Endothelial cell of umbilical vein (primary cell): ENCODE data around the gene RBM20. TPM values are rescaled to one million over a fixed set of nuclear protein-coding genes. Genes with fewer than 3 reads are reported as not detected.

Experiments
- BruUV-seq: library from RNA; stranded (reverse); fragments of 400-500 nt; replicated peaks from 2 replicates; lab custom pipeline; 2021; lab: Mats Ljungman, UMichigan
- CTCF ChIA-PET: fragments of 300-600, 350-600 bp; sonication (Branson Sonifier 250); formaldehyde crosslinking; loops from one replicate; lab custom pipeline; 2021; ENCODE audit warnings: antibody characterized with exemption, inconsistent platforms; lab: Charles Lee
- POLR2A ChIA-PET: fragments of 300-600, 350-600 bp; sonication (Branson Sonifier 250); formaldehyde crosslinking; loops from one replicate; lab custom pipeline; 2021; ENCODE audit warnings: antibody characterized with exemption, inconsistent platforms; lab: Charles Lee
- DNase-seq: peaks from one replicate; pipeline ENCODE4 v3.0.0-alpha.2; 2011; ENCODE audit warnings: low read depth, low spot score
- FAIRE-seq: peaks from 2 replicates; lab custom pipeline; 2011; peaks lifted over from hg19 to GRCh38; lab: Jason Lieb, UNC
- H2AFZ ChIP-seq: 2 replicates; pipeline ENCODE4 v1.6.0; 2012; ENCODE audit warnings: low read depth, low read length, control low read depth, inconsistent platforms
- H3K27ac ChIP-seq: 2 replicates; pipeline ENCODE4 v1.5.1; 2011; ENCODE audit warnings: low read depth, mild to moderate bottlenecking, control low read depth, low read length, moderate library complexity; ENCODE audit not compliant: insufficient read depth
- H3K27me3 ChIP-seq, 2 experiments: 2 replicates each; pipeline versions ENCODE4 v1.6.0 to v1.6.1; 2011; ENCODE audit warnings: low read length in 2 of 2, mixed read lengths in 1 of 2; ENCODE audit not compliant: control insufficient read depth in 2 of 2, insufficient read depth in 2 of 2
- H3K36me3 ChIP-seq, 2 experiments: 2 replicates in 1 of 2; 3 replicates in 1 of 2; pipeline ENCODE4 v1.5.1; 2011; ENCODE audit warnings: low read length in 2 of 2, mild to moderate bottlenecking in 1 of 2, moderate library complexity in 1 of 2; ENCODE audit not compliant: control insufficient read depth in 2 of 2, insufficient read depth in 2 of 2; ENCODE audit errors: extremely low read depth in 1 of 2
- H3K4me1 ChIP-seq: 3 replicates; pipeline ENCODE4 v1.5.1; 2011; ENCODE audit warnings: mild to moderate bottlenecking, low read length; ENCODE audit not compliant: control insufficient read depth, insufficient read depth; ENCODE audit errors: extremely low read depth
- H3K4me2 ChIP-seq: 2 replicates; pipeline ENCODE4 v1.6.1; 2011; ENCODE audit warnings: low read length, control low read depth, mixed read lengths; ENCODE audit not compliant: insufficient read depth
- H3K4me3 ChIP-seq, 3 experiments: fragments of 200-600 bp in 1 of 3; sonication (generic), shearing (Covaris generic) in 1 of 3; replicated peaks in 1 of 3; 2 replicates each; pipeline ENCODE4 v1.5.1; 2011 to 2016; ENCODE audit warnings: control low read depth in 3 of 3, low read length in 3 of 3, mild to moderate bottlenecking in 2 of 3, inconsistent platforms in 1 of 3, low read depth in 1 of 3, moderate library complexity in 1 of 3; ENCODE audit not compliant: insufficient read depth in 1 of 3
- H3K79me2 ChIP-seq: 2 replicates; pipeline ENCODE4 v1.6.0; 2012; ENCODE audit warnings: low read length, inconsistent platforms; ENCODE audit not compliant: control insufficient read depth, insufficient read depth
- H3K9ac ChIP-seq: replicated peaks from 2 replicates; pipeline ENCODE3; 2011; ENCODE audit warnings: low read length, control low read depth; ENCODE audit not compliant: insufficient read depth; ENCODE audit errors: extremely low read depth
- H3K9me1 ChIP-seq: replicated peaks from 3 replicates; pipeline ENCODE4 v1.6.0; 2011; ENCODE audit warnings: mild to moderate bottlenecking, low read length; ENCODE audit not compliant: control insufficient read depth, insufficient read depth; ENCODE audit errors: extremely low read depth
- H3K9me3 ChIP-seq: replicated peaks from 2 replicates; pipeline ENCODE4 v1.5.1; 2012; ENCODE audit warnings: low read length, inconsistent platforms; ENCODE audit not compliant: control insufficient read depth, insufficient read depth
- H4K20me1 ChIP-seq: replicated peaks from 2 replicates; pipeline ENCODE3; 2011; ENCODE audit warnings: mild to moderate bottlenecking, low read length; ENCODE audit not compliant: control insufficient read depth, insufficient read depth; ENCODE audit errors: extremely low read depth
- EZH2 ChIP-seq: IDR thresholded peaks from 2 replicates; pipeline ENCODE4 v1.6.1; 2012; ENCODE audit warnings: borderline replicate concordance, low read depth, mild to moderate bottlenecking, moderate library complexity, low read length, inconsistent platforms; ENCODE audit not compliant: severe bottlenecking
- FOS ChIP-seq: IDR thresholded peaks from 2 replicates; pipeline ENCODE4 v1.6.1; 2011; ENCODE audit warnings: mild to moderate bottlenecking, low read length, moderate library complexity, borderline replicate concordance; ENCODE audit not compliant: insufficient read depth
- MYC ChIP-seq: IDR thresholded peaks from one replicate; pipeline ENCODE4 v1.6.1; 2011; ENCODE audit warnings: mild to moderate bottlenecking, low read depth, low read length
- POLR2AphosphoS5 ChIP-seq: IDR thresholded peaks from 2 replicates; pipeline ENCODE4 v1.6.1; 2012; ENCODE audit warnings: low read depth, mild to moderate bottlenecking, control low read depth, low read length, moderate library complexity; ENCODE audit not compliant: insufficient read depth
- dilution Hi-C: fragments of 300-500 bp; cut with MboI; formaldehyde crosslinking; loops from one replicate; pipeline ENCODE4 v1.15.0; 2019; ENCODE audit warnings: low sequenced_read_pairs; ENCODE audit not compliant: extremely low pct_ligation_motif_present
- intact Hi-C: fragments of 100-400 bp; cut with micrococcal nuclease; formaldehyde crosslinking; loops from one replicate; pipeline ENCODE4 v1.10.0; 2022
- polyA plus RNA-seq, 4 experiments: library from polyadenylated mRNA; depleted of rRNA in 3 of 4; stranded (reverse) in 3 of 4; unstranded in 1 of 4; fragments of >200 nt; gene quantifications; 2 replicates each; pipeline versions ENCODE4 v1.2.1 to v1.2.3, GENCODE V29; 2011 to 2012; ENCODE audit warnings: missing spikeins in 1 of 4
- total RNA-seq: library from RNA; stranded (reverse); gene quantifications from 2 replicates; pipeline ENCODE4 v1.2.3, GENCODE V29; 2021
- TF ChIP-seq, protein P1 (sequence below), 2 donors: IDR thresholded peaks; 1 replicate in 1 of 2; 2 replicates in 1 of 2; pipeline ENCODE4 v1.5.1; 2011; ENCODE audit warnings: low read length in 2 of 2, mild to moderate bottlenecking in 2 of 2, moderate library complexity in 2 of 2, control low read depth in 1 of 2, inconsistent platforms in 1 of 2, low read depth in 1 of 2; ENCODE audit not compliant: insufficient read depth in 1 of 2; ENCODE audit errors: extremely low read depth in 1 of 2
- TF ChIP-seq, protein P2 (sequence below): IDR thresholded peaks from 2 replicates; pipeline ENCODE4 v1.6.1; 2011; ENCODE audit not compliant: insufficient read depth, insufficient read length

RBM20 gene
- total and polyA plus RNA-seq, 2 donors (not counting 3 experiments of a cell fraction or from before 2014, with no cell fraction given) = 0.04 TPM; not detected in 1

DNA sequence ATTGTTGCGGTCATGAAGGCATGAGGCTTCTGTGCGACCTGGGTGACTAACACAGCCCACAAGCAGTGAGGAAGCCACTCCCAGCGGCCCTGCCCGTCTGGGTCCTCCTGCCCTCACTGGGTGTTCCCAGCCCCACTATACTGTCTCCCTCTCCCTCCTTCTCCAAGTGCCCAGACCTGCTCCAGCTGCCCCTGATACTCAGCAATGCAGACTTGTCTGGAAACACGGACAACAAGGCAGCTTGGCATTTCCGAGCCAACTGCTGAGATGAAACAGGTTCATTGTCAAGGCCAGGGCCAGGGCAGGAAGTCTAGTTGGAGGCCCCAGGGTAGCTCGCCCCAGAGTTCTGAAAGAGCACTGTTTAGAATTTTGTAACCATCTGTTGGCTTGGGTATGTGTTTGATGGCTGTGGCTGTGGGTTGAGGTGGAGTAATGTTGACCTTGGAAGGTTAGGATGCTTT, 95.7 kb downstream of the RBM20 start:
- Histone ChIP-seq H4K20me1 (no peaks in the 10 kb centered on the region), H3K9me3 (no peaks in the 10 kb centered on the region), H3K4me2 (no peak overlapping the region), H3K4me1 (no peaks in the 10 kb centered on the region), H3K27me3 (peaks cover 2 to 7% of the 10 kb centered on the region in 2 experiments), H3K27ac (no peak overlapping the region), H3K4me3 (no peak overlapping the region), H3K9me1 (no peaks in the 10 kb centered on the region), H3K36me3 (no peaks in the 10 kb centered on the region), H3K79me2 (no peaks in the 10 kb centered on the region), H2AFZ (no peak overlapping the region), H3K9ac (no peak overlapping the region)
- FAIRE-seq = no peak
- BruUV-seq = no TSS peak
- dilution Hi-C loops (no loop called here), intact Hi-C loops (no loop called here)
- DNase-seq = no peak
- ChIA-PET CTCF (no interaction called here), POLR2A (no interaction called here)
- TF ChIP-seq POLR2AphosphoS5 = no peak
- no peak for TF ChIP-seq MYC
- no peak for TF ChIP-seq EZH2
- no peak for TF ChIP-seq FOS

DNA sequence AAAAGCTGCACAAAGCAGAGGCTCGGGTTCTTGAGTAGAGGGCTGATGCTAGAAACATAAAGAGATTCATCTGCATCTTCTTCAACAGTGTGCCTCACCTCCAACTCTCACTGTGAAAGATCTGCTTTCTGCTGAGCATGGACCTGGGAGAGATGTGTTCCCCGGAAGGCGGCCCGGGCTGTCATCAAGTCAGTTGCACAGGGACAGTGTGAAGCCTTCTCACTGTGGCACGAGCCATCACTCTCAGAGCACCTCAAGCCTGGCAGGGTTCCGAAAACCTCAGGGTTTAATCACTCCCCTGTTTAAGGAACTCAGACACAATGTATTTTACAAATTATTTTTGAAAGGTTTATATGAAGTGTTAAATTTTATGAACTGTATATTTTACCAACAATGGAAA, 98.7 kb downstream of the RBM20 start:
- intact Hi-C loops (no loop called here), dilution Hi-C loops (no loop called here)
- POLR2A ChIA-PET = no interaction called here
- TF ChIP-seq, protein P1, sequence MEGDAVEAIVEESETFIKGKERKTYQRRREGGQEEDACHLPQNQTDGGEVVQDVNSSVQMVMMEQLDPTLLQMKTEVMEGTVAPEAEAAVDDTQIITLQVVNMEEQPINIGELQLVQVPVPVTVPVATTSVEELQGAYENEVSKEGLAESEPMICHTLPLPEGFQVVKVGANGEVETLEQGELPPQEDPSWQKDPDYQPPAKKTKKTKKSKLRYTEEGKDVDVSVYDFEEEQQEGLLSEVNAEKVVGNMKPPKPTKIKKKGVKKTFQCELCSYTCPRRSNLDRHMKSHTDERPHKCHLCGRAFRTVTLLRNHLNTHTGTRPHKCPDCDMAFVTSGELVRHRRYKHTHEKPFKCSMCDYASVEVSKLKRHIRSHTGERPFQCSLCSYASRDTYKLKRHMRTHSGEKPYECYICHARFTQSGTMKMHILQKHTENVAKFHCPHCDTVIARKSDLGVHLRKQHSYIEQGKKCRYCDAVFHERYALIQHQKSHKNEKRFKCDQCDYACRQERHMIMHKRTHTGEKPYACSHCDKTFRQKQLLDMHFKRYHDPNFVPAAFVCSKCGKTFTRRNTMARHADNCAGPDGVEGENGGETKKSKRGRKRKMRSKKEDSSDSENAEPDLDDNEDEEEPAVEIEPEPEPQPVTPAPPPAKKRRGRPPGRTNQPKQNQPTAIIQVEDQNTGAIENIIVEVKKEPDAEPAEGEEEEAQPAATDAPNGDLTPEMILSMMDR (IDR thresholded peaks at IDR 0.05; ENCODE audit: extremely low read depth in 1 of 2, insufficient read depth in 1 of 2, low read depth in 1 of 2, low read length in 2 of 2) = no peak
- no peak for TF ChIP-seq MYC
- TF ChIP-seq, protein P2, sequence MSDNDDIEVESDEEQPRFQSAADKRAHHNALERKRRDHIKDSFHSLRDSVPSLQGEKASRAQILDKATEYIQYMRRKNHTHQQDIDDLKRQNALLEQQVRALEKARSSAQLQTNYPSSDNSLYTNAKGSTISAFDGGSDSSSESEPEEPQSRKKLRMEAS = no peak
- Histone ChIP-seq H3K4me2 (no peak overlapping the region), H3K9me1 (no peaks in the 10 kb centered on the region), H3K4me1 (peaks cover 14% of the 10 kb centered on the region), H3K4me3 (no peak overlapping the region), H4K20me1 (no peaks in the 10 kb centered on the region), H2AFZ (no peak overlapping the region), H3K27ac (no peak overlapping the region), H3K27me3 (peaks cover 2 to 10% of the 10 kb centered on the region in 2 experiments), H3K9ac (no peak overlapping the region), H3K36me3 (no peaks in the 10 kb centered on the region), H3K9me3 (no peaks in the 10 kb centered on the region), H3K79me2 (no peaks in the 10 kb centered on the region)
- CTCF ChIA-PET = interaction anchor here (1.1 to 4.1 kb wide), 3 partner anchors 9 to 152 kb away, joined by 3 to 113 read pairs (median 3); no protein-coding TSS in a partner anchor
- DNase-seq (no peak), FAIRE-seq (no peak)
- no TSS peak for BruUV-seq
